Suprapubic skin (tissue), 3 donors: ENCODE measurements around the gene CPSF4.

ENCODE experiments used
- CTCF ChIP-seq, 2 donors: fragments of 200-600 bp in 1 of 2; fragments of 450-650 bp in 1 of 2; sonication (generic) in 1 of 2; IDR thresholded peaks; one replicate each; pipeline ENCODE4 v1.5.1; 2016 to 2019; ENCODE audit warnings: antibody characterized with exemption in 2 of 2, mild to moderate bottlenecking in 1 of 2, moderate library complexity in 1 of 2
- POLR2A ChIP-seq, 2 donors: fragments of 450-650 bp; IDR thresholded peaks; one replicate each; pipeline ENCODE4 v1.6.1; 2017; ENCODE audit warnings: antibody characterized with exemption in 2 of 2, mild to moderate bottlenecking in 2 of 2, moderate library complexity in 2 of 2

- no peak for TF ChIP-seq CTCF (IDR thresholded peaks at IDR 0.05)
- no peak for TF ChIP-seq POLR2A (IDR thresholded peaks at IDR 0.05)
Measured at GRCh38 chr7:99490878-99491277, 52.1 kb downstream of the CPSF4 start.
